SU-DHL-6 (cell line): ENCODE measurements around the gene RRAS2.

ENCODE experiments used
- H2AFZ ChIP-seq: fragments of 200-600 bp; sonication (generic); 2 replicates; pipeline ENCODE4 v1.6.1; 2014; ENCODE audit warnings: low read depth, mild to moderate bottlenecking, moderate library complexity, mixed read lengths, antibody characterized with exemption, low read length; ENCODE audit not compliant: severe bottlenecking
- H3F3A ChIP-seq: fragments of 200-600 bp; shearing (Covaris generic); 2 replicates; pipeline ENCODE4 v1.6.0; 2016; ENCODE audit warnings: antibody characterized with exemption, mild to moderate bottlenecking; ENCODE audit not compliant: insufficient read depth
- H3K27ac ChIP-seq: fragments of 200-600 bp; sonication (generic); 2 replicates; pipeline ENCODE4 v1.5.1; 2016; ENCODE audit warnings: low read depth, mild to moderate bottlenecking, low read length, moderate library complexity, mixed read lengths
- H3K27me3 ChIP-seq: fragments of 200-600 bp; sonication (generic), shearing (Covaris generic); 2 replicates; pipeline ENCODE4 v1.6.0; 2014; ENCODE audit warnings: mild to moderate bottlenecking, low read length
- H3K36me3 ChIP-seq: fragments of 200-600 bp; sonication (generic); 2 replicates; pipeline ENCODE4 v1.6.1; 2014; ENCODE audit warnings: mild to moderate bottlenecking, low read length, mixed read lengths
- H3K4me2 ChIP-seq: fragments of 300-600, 200-600 bp; shearing (Covaris generic), sonication (generic); 2 replicates; pipeline ENCODE4 v1.6.0; 2014; ENCODE audit warnings: low read length, low read depth, mild to moderate bottlenecking; ENCODE audit not compliant: poor library complexity, severe bottlenecking
- H3K4me3 ChIP-seq: fragments of 200-600 bp; sonication (generic); 2 replicates; pipeline ENCODE4 v1.5.1; 2014; ENCODE audit warnings: antibody characterized with exemption, low read length, mild to moderate bottlenecking, mixed read lengths; ENCODE audit not compliant: insufficient read depth, poor library complexity, severe bottlenecking
- H3K79me2 ChIP-seq: fragments of 200-600 bp; sonication (generic); 2 replicates; pipeline ENCODE4 v1.6.1; 2014; ENCODE audit warnings: mild to moderate bottlenecking, low read length, moderate library complexity; ENCODE audit not compliant: insufficient read depth
- H3K9ac ChIP-seq: fragments of 200-600 bp; sonication (generic); 2 replicates; pipeline ENCODE4 v1.7.0; 2014; ENCODE audit warnings: mild to moderate bottlenecking, low read length
- H3K9me2 ChIP-seq: fragments of 200-600 bp; sonication (generic); replicated peaks from 2 replicates; pipeline ENCODE4 v1.6.1; 2014; ENCODE audit warnings: low read length; ENCODE audit not compliant: insufficient read depth
- H3K9me3 ChIP-seq: fragments of 200-600 bp; sonication (generic); 2 replicates; pipeline ENCODE4 v1.6.1; 2014; ENCODE audit warnings: low read length, mixed read lengths; ENCODE audit not compliant: insufficient read depth
- H4K20me1 ChIP-seq: fragments of 200-600 bp; sonication (generic); 2 replicates; pipeline ENCODE4 v1.6.1; 2014; ENCODE audit warnings: low read depth, mild to moderate bottlenecking, antibody characterized with exemption, low read length, moderate library complexity, mixed read lengths
- CTCF ChIP-seq: fragments of 200-600 bp; sonication (generic); IDR thresholded peaks from one replicate; pipeline ENCODE4 v1.5.1; 2017; ENCODE audit warnings: antibody characterized with exemption, mild to moderate bottlenecking, low read length, moderate library complexity; ENCODE audit not compliant: insufficient read depth, poor library complexity, severe bottlenecking
- EZH2phosphoT487 ChIP-seq: fragments of 200-600 bp; sonication (generic), shearing (Covaris generic); conservative IDR thresholded peaks from 2 replicates; pipeline ENCODE4 v1.6.1; 2018; ENCODE audit warnings: mild to moderate bottlenecking, antibody characterized with exemption, low read length, moderate library complexity, mixed read lengths

The RRAS2 gene

GRCh38 chr11:14269692-14270573 is 89.0 kb downstream of the RRAS2 start:
- Histone ChIP-seq H3K9ac (no peak overlapping the region), H3K27me3 (no peaks in the 10 kb centered on the region), H3K36me3 (peaks cover 55% of the 10 kb centered on the region), H3K27ac (no peak overlapping the region), H3K9me2 (no peaks in the 10 kb centered on the region), H3K79me2 (no peaks in the 10 kb centered on the region), H4K20me1 (0 out of 2 replicates have a peak, but pooled peaks cover 5% of the 10 kb centered on the region), H3F3A (peaks cover 60% of the 10 kb centered on the region), H2AFZ (no peak overlapping the region), H3K4me2 (no peak overlapping the region), H3K9me3 (no peaks in the 10 kb centered on the region), H3K4me3 (no peak overlapping the region)
- no peak for TF ChIP-seq CTCF
- TF ChIP-seq EZH2phosphoT487: no peak

- Histone ChIP-seq H3K4me2 (no peak overlapping the region), H3K9ac (no peak overlapping the region), H3K36me3 (peaks cover 43% of the 10 kb centered on the region), H3K9me2 (no peaks in the 10 kb centered on the region), H3K79me2 (no peaks in the 10 kb centered on the region), H3F3A (peaks cover 66% of the 10 kb centered on the region), H3K27me3 (no peaks in the 10 kb centered on the region), H3K4me3 (no peak overlapping the region), H2AFZ (no peak overlapping the region), H3K9me3 (no peaks in the 10 kb centered on the region), H3K27ac (no peak overlapping the region), H4K20me1 (no peaks in the 10 kb centered on the region)
- no peak for TF ChIP-seq EZH2phosphoT487
- TF ChIP-seq CTCF: no peak
Measured at GRCh38 chr11:14267861-14268635, 90.9 kb downstream of the RRAS2 start.

- H3K27ac ChIP-seq: no peak overlapping the region
- TF ChIP-seq CTCF (no peak), EZH2phosphoT487 (no peak)
- no peaks in the 10 kb centered on the region for H3K9me2 ChIP-seq
- no peaks in the 10 kb centered on the region for H3K9me3 ChIP-seq
- H3K27me3 ChIP-seq: no peaks in the 10 kb centered on the region
- H3K4me3 ChIP-seq: no peak overlapping the region
- H3K36me3 ChIP-seq: peaks cover 32% of the 10 kb centered on the region
- H3K9ac ChIP-seq: no peak overlapping the region
- no peaks in the 10 kb centered on the region for H4K20me1 ChIP-seq
- no peaks in the 10 kb centered on the region for H3K79me2 ChIP-seq
- peaks cover 63% of the 10 kb centered on the region for H3F3A ChIP-seq
- no peak overlapping the region for H2AFZ ChIP-seq
- no peak overlapping the region for H3K4me2 ChIP-seq
Measured at GRCh38 chr11:14266622-14267021, 92.4 kb downstream of the RRAS2 start.
